Astrocyte (in vitro differentiated cells and primary cell): Measurements from ENCODE around the gene FOXO6. TPM values are rescaled to one million over a fixed set of nuclear protein-coding genes. Genes with fewer than 3 reads are reported as not detected.

Source experiments
- DNase-seq: peaks from one replicate; pipeline ENCODE4 v3.0.0-alpha.2; 2010; ENCODE audit warnings: low read depth
- FAIRE-seq: peaks from 2 replicates; lab custom pipeline; 2011; peaks lifted over from hg19 to GRCh38; lab: Jason Lieb, UNC
- H2AFZ ChIP-seq: 2 replicates; pipeline ENCODE4 v1.6.0; 2012; ENCODE audit warnings: low read depth, low read length, inconsistent platforms
- H3K27ac ChIP-seq: 2 replicates; pipeline ENCODE4 v1.5.1; 2011; ENCODE audit warnings: low read depth, low read length, inconsistent platforms
- H3K27me3 ChIP-seq: 2 replicates; pipeline ENCODE4 v1.6.0; 2011; ENCODE audit warnings: low read length, inconsistent platforms; ENCODE audit not compliant: insufficient read depth
- H3K36me3 ChIP-seq: 2 replicates; pipeline ENCODE4 v1.5.1; 2011; ENCODE audit warnings: low read length, inconsistent platforms; ENCODE audit not compliant: insufficient read depth
- H3K4me1 ChIP-seq: 2 replicates; pipeline ENCODE4 v1.5.1; 2011; ENCODE audit warnings: low read length, inconsistent platforms; ENCODE audit not compliant: insufficient read depth
- H3K4me2 ChIP-seq: 2 replicates; pipeline ENCODE4 v1.6.0; 2012; ENCODE audit warnings: low read length, inconsistent platforms
- H3K4me3 ChIP-seq: 2 replicates; pipeline ENCODE4 v1.5.1; 2011; ENCODE audit warnings: low read depth, mild to moderate bottlenecking, low read length, inconsistent platforms; ENCODE audit not compliant: insufficient read depth
- H3K79me2 ChIP-seq: 2 replicates; pipeline ENCODE4 v1.6.0; 2012; ENCODE audit warnings: mild to moderate bottlenecking, low read length, inconsistent platforms; ENCODE audit not compliant: insufficient read depth
- H3K9ac ChIP-seq: 2 replicates; pipeline ENCODE4 v1.6.0; 2012; ENCODE audit warnings: mild to moderate bottlenecking, low read length, inconsistent platforms
- H3K9me3 ChIP-seq: 2 replicates; pipeline ENCODE4 v1.5.1; 2012; ENCODE audit warnings: low read depth, mild to moderate bottlenecking, low read length, inconsistent platforms; ENCODE audit not compliant: insufficient read depth
- H4K20me1 ChIP-seq: 2 replicates; pipeline ENCODE4 v1.6.0; 2012; ENCODE audit warnings: low read length, inconsistent platforms; ENCODE audit not compliant: insufficient read depth
- H3K27ac Mint-ChIP-seq: one replicate; pipeline ENCODE4 v1.8.0; 2021; ENCODE audit warnings: mild to moderate bottlenecking, mixed read lengths; ENCODE audit not compliant: unreplicated experiment
- H3K27me3 Mint-ChIP-seq: one replicate; pipeline ENCODE4 v1.8.0; 2021; ENCODE audit warnings: low read depth, mixed read lengths; ENCODE audit not compliant: unreplicated experiment
- H3K36me3 Mint-ChIP-seq: one replicate; pipeline ENCODE4 v1.8.0; 2021; ENCODE audit warnings: low read depth, mixed read lengths; ENCODE audit not compliant: unreplicated experiment
- H3K4me1 Mint-ChIP-seq: one replicate; pipeline ENCODE4 v1.8.0; 2021; ENCODE audit warnings: low read depth, mixed read lengths; ENCODE audit not compliant: unreplicated experiment
- H3K4me3 Mint-ChIP-seq: one replicate; pipeline ENCODE4 v1.8.0; 2021; ENCODE audit warnings: mild to moderate bottlenecking, moderate library complexity, mixed read lengths; ENCODE audit not compliant: unreplicated experiment
- H3K9me3 Mint-ChIP-seq: one replicate; pipeline ENCODE4 v1.8.0; 2021; ENCODE audit warnings: mild to moderate bottlenecking, mixed read lengths; ENCODE audit not compliant: unreplicated experiment
- EZH2 ChIP-seq: IDR thresholded peaks from 2 replicates; pipeline ENCODE4 v1.6.1; 2012; ENCODE audit warnings: mild to moderate bottlenecking, low read length, inconsistent platforms; ENCODE audit not compliant: insufficient read depth
- total RNA-seq: library from RNA; stranded (reverse); gene quantifications from 2 replicates; pipeline ENCODE4 v1.2.1, GENCODE V29; 2021
- TF ChIP-seq, protein P1 (sequence below): IDR thresholded peaks from 2 replicates; pipeline ENCODE4 v1.5.1; 2011; ENCODE audit warnings: low read depth, mild to moderate bottlenecking, inconsistent platforms, low read length, moderate library complexity; ENCODE audit not compliant: insufficient read depth

Gene FOXO6
- total RNA-seq, 1 donor from 2014 or later = 1.2 TPM

DNA sequence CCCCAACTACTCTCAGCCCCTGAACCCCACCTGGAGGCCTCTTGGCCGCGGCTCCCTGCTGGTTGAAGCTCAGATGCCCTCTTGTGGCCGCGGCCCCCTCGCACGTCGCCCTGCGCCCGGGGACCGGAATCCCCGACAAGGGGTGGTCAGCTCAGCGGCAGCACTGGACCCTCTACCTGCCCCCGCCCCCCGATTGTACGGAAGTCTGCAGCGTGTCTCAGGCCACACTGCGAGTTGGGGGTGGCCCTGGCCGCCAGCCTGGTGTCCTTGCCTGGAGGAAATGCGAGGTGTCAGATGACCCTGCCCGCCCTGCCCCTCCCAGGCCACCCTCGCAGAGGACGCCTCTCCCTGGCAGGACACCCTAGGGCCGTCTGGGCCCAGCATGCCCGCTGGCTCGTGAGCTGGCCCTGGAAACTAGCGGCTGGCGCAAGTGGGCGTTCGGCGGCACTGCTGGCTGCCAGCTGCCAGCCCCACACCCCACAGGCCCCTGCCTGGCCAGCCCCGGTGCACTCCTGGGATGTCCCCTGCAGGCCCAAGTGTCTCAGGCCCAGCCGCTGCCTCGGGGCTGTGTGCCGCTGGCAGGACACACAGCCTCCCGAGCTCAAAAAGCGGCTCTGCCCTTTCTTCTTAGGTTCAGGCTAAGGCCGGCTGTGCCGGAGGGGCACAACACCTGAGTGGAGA lies 62.4 kb downstream of the FOXO6 start:
- peaks cover 5% of the 10 kb centered on the region for H3K4me1 ChIP-seq
- Mint-ChIP-seq H3K4me3 (no peak overlapping the region), H3K27me3 (peaks cover 30% of the 10 kb centered on the region), H3K9me3 (no peaks in the 10 kb centered on the region), H3K36me3 (no peaks in the 10 kb centered on the region), H3K27ac (no peak overlapping the region), H3K4me1 (peaks cover 3% of the 10 kb centered on the region)
- no peak overlapping the region for H2AFZ ChIP-seq
- TF ChIP-seq, protein P1, sequence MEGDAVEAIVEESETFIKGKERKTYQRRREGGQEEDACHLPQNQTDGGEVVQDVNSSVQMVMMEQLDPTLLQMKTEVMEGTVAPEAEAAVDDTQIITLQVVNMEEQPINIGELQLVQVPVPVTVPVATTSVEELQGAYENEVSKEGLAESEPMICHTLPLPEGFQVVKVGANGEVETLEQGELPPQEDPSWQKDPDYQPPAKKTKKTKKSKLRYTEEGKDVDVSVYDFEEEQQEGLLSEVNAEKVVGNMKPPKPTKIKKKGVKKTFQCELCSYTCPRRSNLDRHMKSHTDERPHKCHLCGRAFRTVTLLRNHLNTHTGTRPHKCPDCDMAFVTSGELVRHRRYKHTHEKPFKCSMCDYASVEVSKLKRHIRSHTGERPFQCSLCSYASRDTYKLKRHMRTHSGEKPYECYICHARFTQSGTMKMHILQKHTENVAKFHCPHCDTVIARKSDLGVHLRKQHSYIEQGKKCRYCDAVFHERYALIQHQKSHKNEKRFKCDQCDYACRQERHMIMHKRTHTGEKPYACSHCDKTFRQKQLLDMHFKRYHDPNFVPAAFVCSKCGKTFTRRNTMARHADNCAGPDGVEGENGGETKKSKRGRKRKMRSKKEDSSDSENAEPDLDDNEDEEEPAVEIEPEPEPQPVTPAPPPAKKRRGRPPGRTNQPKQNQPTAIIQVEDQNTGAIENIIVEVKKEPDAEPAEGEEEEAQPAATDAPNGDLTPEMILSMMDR = no peak
- TF ChIP-seq EZH2 = no peak
- no peak overlapping the region for H3K4me3 ChIP-seq
- H3K9me3 ChIP-seq = no peaks in the 10 kb centered on the region
- H3K4me2 ChIP-seq = no peak overlapping the region
- no peaks in the 10 kb centered on the region for H3K36me3 ChIP-seq
- no peak overlapping the region for H3K9ac ChIP-seq
- no peaks in the 10 kb centered on the region for H4K20me1 ChIP-seq
- no peaks in the 10 kb centered on the region for H3K27me3 ChIP-seq
- DNase-seq = no peak
- no peaks in the 10 kb centered on the region for H3K79me2 ChIP-seq
- FAIRE-seq = no peak
- H3K27ac ChIP-seq = no peak overlapping the region

DNA sequence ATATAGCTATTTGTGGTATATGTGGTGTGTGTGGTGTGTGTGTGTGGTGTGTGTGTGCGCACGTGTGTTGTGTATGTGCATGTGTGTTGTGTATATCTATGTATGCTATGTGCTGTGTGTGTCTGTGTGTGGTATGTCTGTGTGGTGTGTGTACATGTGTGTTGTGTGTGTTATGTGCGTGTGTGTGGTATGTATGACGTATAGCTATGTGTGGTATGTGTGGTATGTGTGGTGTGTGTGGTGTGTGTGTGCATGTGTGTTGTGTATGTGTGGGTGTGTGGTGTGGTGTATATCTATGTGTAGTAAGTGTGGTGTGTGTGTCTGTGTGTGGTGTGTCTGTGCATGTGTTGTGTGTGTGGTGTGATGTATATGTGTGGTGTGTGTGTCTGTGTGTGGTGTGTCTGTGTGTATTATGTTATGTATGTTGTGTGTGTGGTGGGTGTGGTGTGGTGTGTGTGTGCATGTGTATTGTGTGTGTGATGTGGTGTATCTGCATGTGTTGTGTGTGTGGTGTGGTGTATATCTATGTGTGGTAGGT lies 63.4 kb downstream of the FOXO6 start:
- Mint-ChIP-seq H3K27me3 (peaks cover 39% of the 10 kb centered on the region), H3K4me1 (peaks cover 3% of the 10 kb centered on the region), H3K36me3 (no peaks in the 10 kb centered on the region), H3K4me3 (no peak overlapping the region), H3K9me3 (no peaks in the 10 kb centered on the region), H3K27ac (no peak overlapping the region)
- Histone ChIP-seq H3K79me2 (no peaks in the 10 kb centered on the region), H3K9ac (no peak overlapping the region), H4K20me1 (no peaks in the 10 kb centered on the region), H3K27me3 (no peaks in the 10 kb centered on the region), H3K9me3 (no peaks in the 10 kb centered on the region), H3K36me3 (no peaks in the 10 kb centered on the region), H3K4me3 (no peak overlapping the region), H3K4me1 (no peaks in the 10 kb centered on the region), H2AFZ (no peak overlapping the region), H3K27ac (no peak overlapping the region), H3K4me2 (no peak overlapping the region)
- DNase-seq = no peak
- TF ChIP-seq EZH2 = no peak
- TF ChIP-seq, protein P1 = no peak
- peak; percentile 55 for FAIRE-seq

DNA sequence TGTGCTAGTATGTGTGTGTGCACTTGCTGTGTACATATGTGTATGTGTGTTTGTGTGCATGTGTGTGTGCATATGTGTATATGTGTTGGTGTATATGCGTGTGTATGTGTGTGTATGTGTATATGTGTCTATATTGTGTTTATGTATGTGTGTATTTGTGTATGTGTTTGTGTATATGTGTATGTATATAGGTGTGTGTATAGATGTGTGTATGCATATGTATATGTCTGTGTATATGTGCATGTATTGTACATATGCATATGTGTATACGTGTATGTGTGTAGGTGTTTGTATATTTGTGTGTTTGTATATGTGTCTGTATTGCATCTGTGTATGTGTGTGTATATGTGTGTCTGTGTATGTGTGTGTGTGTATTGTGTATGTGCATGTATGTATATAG lies 64.1 kb downstream of the FOXO6 start:
- H3K27me3 Mint-ChIP-seq = peaks cover 37% of the 10 kb centered on the region
- H3K36me3 Mint-ChIP-seq = no peaks in the 10 kb centered on the region
- no peaks in the 10 kb centered on the region for H3K9me3 ChIP-seq
- no peaks in the 10 kb centered on the region for H3K36me3 ChIP-seq
- H3K4me3 Mint-ChIP-seq = no peak overlapping the region
- no peak overlapping the region for H3K27ac ChIP-seq
- H3K9me3 Mint-ChIP-seq = no peaks in the 10 kb centered on the region
- H3K4me2 ChIP-seq = no peak overlapping the region
- peaks cover 3% of the 10 kb centered on the region for H3K4me1 Mint-ChIP-seq
- H4K20me1 ChIP-seq = no peaks in the 10 kb centered on the region
- FAIRE-seq = no peak
- no peaks in the 10 kb centered on the region for H3K27me3 ChIP-seq
- H2AFZ ChIP-seq = no peak overlapping the region
- no peak overlapping the region for H3K4me3 ChIP-seq
- no peaks in the 10 kb centered on the region for H3K4me1 ChIP-seq
- H3K9ac ChIP-seq = no peak overlapping the region
- no peaks in the 10 kb centered on the region for H3K79me2 ChIP-seq
- DNase-seq = no peak
- no peak for TF ChIP-seq EZH2
- TF ChIP-seq, protein P1 = no peak
- H3K27ac Mint-ChIP-seq = no peak overlapping the region
